Endothelial cell of umbilical vein (primary cell): Measurements from ENCODE around the gene FZR1. TPM values are rescaled to one million over a fixed set of nuclear protein-coding genes. Genes with fewer than 3 reads are reported as not detected.

Experiments
- BruUV-seq: library from RNA; stranded (reverse); fragments of 400-500 nt; replicated peaks from 2 replicates; lab custom pipeline; 2021; lab: Mats Ljungman, UMichigan
- CTCF ChIA-PET: fragments of 300-600, 350-600 bp; sonication (Branson Sonifier 250); formaldehyde crosslinking; loops from one replicate; lab custom pipeline; 2021; ENCODE audit warnings: antibody characterized with exemption, inconsistent platforms; lab: Charles Lee
- POLR2A ChIA-PET: fragments of 300-600, 350-600 bp; sonication (Branson Sonifier 250); formaldehyde crosslinking; loops from one replicate; lab custom pipeline; 2021; ENCODE audit warnings: antibody characterized with exemption, inconsistent platforms; lab: Charles Lee
- DNase-seq: peaks from one replicate; pipeline ENCODE4 v3.0.0-alpha.2; 2011; ENCODE audit warnings: low read depth, low spot score
- FAIRE-seq: peaks from 2 replicates; lab custom pipeline; 2011; peaks lifted over from hg19 to GRCh38; lab: Jason Lieb, UNC
- H2AFZ ChIP-seq: 2 replicates; pipeline ENCODE4 v1.6.0; 2012; ENCODE audit warnings: low read depth, low read length, control low read depth, inconsistent platforms
- H3K27ac ChIP-seq: 2 replicates; pipeline ENCODE4 v1.5.1; 2011; ENCODE audit warnings: low read depth, mild to moderate bottlenecking, control low read depth, low read length, moderate library complexity; ENCODE audit not compliant: insufficient read depth
- H3K27me3 ChIP-seq, 2 experiments: 2 replicates each; pipeline versions ENCODE4 v1.6.0 to v1.6.1; 2011; ENCODE audit warnings: low read length in 2 of 2, mixed read lengths in 1 of 2; ENCODE audit not compliant: control insufficient read depth in 2 of 2, insufficient read depth in 2 of 2
- H3K36me3 ChIP-seq, 2 experiments: 2 replicates in 1 of 2; 3 replicates in 1 of 2; pipeline ENCODE4 v1.5.1; 2011; ENCODE audit warnings: low read length in 2 of 2, mild to moderate bottlenecking in 1 of 2, moderate library complexity in 1 of 2; ENCODE audit not compliant: control insufficient read depth in 2 of 2, insufficient read depth in 2 of 2; ENCODE audit errors: extremely low read depth in 1 of 2
- H3K4me1 ChIP-seq: 3 replicates; pipeline ENCODE4 v1.5.1; 2011; ENCODE audit warnings: mild to moderate bottlenecking, low read length; ENCODE audit not compliant: control insufficient read depth, insufficient read depth; ENCODE audit errors: extremely low read depth
- H3K4me2 ChIP-seq: 2 replicates; pipeline ENCODE4 v1.6.1; 2011; ENCODE audit warnings: low read length, control low read depth, mixed read lengths; ENCODE audit not compliant: insufficient read depth
- H3K4me3 ChIP-seq, 3 experiments: fragments of 200-600 bp in 1 of 3; sonication (generic), shearing (Covaris generic) in 1 of 3; replicated peaks in 1 of 3; 2 replicates each; pipeline ENCODE4 v1.5.1; 2011 to 2016; ENCODE audit warnings: control low read depth in 3 of 3, low read length in 3 of 3, mild to moderate bottlenecking in 2 of 3, inconsistent platforms in 1 of 3, low read depth in 1 of 3, moderate library complexity in 1 of 3; ENCODE audit not compliant: insufficient read depth in 1 of 3
- H3K79me2 ChIP-seq: 2 replicates; pipeline ENCODE4 v1.6.0; 2012; ENCODE audit warnings: low read length, inconsistent platforms; ENCODE audit not compliant: control insufficient read depth, insufficient read depth
- H3K9ac ChIP-seq: replicated peaks from 2 replicates; pipeline ENCODE3; 2011; ENCODE audit warnings: low read length, control low read depth; ENCODE audit not compliant: insufficient read depth; ENCODE audit errors: extremely low read depth
- H3K9me1 ChIP-seq: replicated peaks from 3 replicates; pipeline ENCODE4 v1.6.0; 2011; ENCODE audit warnings: mild to moderate bottlenecking, low read length; ENCODE audit not compliant: control insufficient read depth, insufficient read depth; ENCODE audit errors: extremely low read depth
- H3K9me3 ChIP-seq: replicated peaks from 2 replicates; pipeline ENCODE4 v1.5.1; 2012; ENCODE audit warnings: low read length, inconsistent platforms; ENCODE audit not compliant: control insufficient read depth, insufficient read depth
- H4K20me1 ChIP-seq: replicated peaks from 2 replicates; pipeline ENCODE3; 2011; ENCODE audit warnings: mild to moderate bottlenecking, low read length; ENCODE audit not compliant: control insufficient read depth, insufficient read depth; ENCODE audit errors: extremely low read depth
- EZH2 ChIP-seq: IDR thresholded peaks from 2 replicates; pipeline ENCODE4 v1.6.1; 2012; ENCODE audit warnings: borderline replicate concordance, low read depth, mild to moderate bottlenecking, moderate library complexity, low read length, inconsistent platforms; ENCODE audit not compliant: severe bottlenecking
- FOS ChIP-seq: IDR thresholded peaks from 2 replicates; pipeline ENCODE4 v1.6.1; 2011; ENCODE audit warnings: mild to moderate bottlenecking, low read length, moderate library complexity, borderline replicate concordance; ENCODE audit not compliant: insufficient read depth
- GATA2 ChIP-seq: IDR thresholded peaks from 2 replicates; pipeline ENCODE4 v1.7.0; 2011; ENCODE audit warnings: low read depth, mild to moderate bottlenecking, moderate library complexity, mixed read lengths, low read length; ENCODE audit not compliant: insufficient read length, insufficient read depth
- JUN ChIP-seq: IDR thresholded peaks from 2 replicates; pipeline ENCODE4 v1.6.1; 2011; ENCODE audit warnings: borderline replicate concordance, low read depth; ENCODE audit not compliant: insufficient read length, insufficient read depth
- MYC ChIP-seq: IDR thresholded peaks from one replicate; pipeline ENCODE4 v1.6.1; 2011; ENCODE audit warnings: mild to moderate bottlenecking, low read depth, low read length
- POLR2A ChIP-seq: IDR thresholded peaks from 2 replicates; pipeline ENCODE4 v1.6.1; 2012; ENCODE audit warnings: low read depth, mild to moderate bottlenecking, control low read depth, low read length
- POLR2AphosphoS5 ChIP-seq: IDR thresholded peaks from 2 replicates; pipeline ENCODE4 v1.6.1; 2012; ENCODE audit warnings: low read depth, mild to moderate bottlenecking, control low read depth, low read length, moderate library complexity; ENCODE audit not compliant: insufficient read depth
- dilution Hi-C: fragments of 300-500 bp; cut with MboI; formaldehyde crosslinking; loops from one replicate; pipeline ENCODE4 v1.15.0; 2019; ENCODE audit warnings: low sequenced_read_pairs; ENCODE audit not compliant: extremely low pct_ligation_motif_present
- intact Hi-C: fragments of 100-400 bp; cut with micrococcal nuclease; formaldehyde crosslinking; loops from one replicate; pipeline ENCODE4 v1.10.0; 2022
- polyA plus RNA-seq, 4 experiments: library from polyadenylated mRNA; depleted of rRNA in 3 of 4; stranded (reverse) in 3 of 4; unstranded in 1 of 4; fragments of >200 nt; gene quantifications; 2 replicates each; pipeline versions ENCODE4 v1.2.1 to v1.2.3, GENCODE V29; 2011 to 2012; ENCODE audit warnings: missing spikeins in 1 of 4
- total RNA-seq: library from RNA; stranded (reverse); gene quantifications from 2 replicates; pipeline ENCODE4 v1.2.3, GENCODE V29; 2021
- TF ChIP-seq, protein P1 (sequence below): IDR thresholded peaks from 2 replicates; pipeline ENCODE4 v1.6.1; 2011; ENCODE audit not compliant: insufficient read depth, insufficient read length
- TF ChIP-seq, protein P2 (sequence below), 2 donors: IDR thresholded peaks; 1 replicate in 1 of 2; 2 replicates in 1 of 2; pipeline ENCODE4 v1.5.1; 2011; ENCODE audit warnings: low read length in 2 of 2, mild to moderate bottlenecking in 2 of 2, moderate library complexity in 2 of 2, control low read depth in 1 of 2, inconsistent platforms in 1 of 2, low read depth in 1 of 2; ENCODE audit not compliant: insufficient read depth in 1 of 2; ENCODE audit errors: extremely low read depth in 1 of 2

FZR1 gene
- total and polyA plus RNA-seq, 2 donors (not counting 3 experiments of a cell fraction or from before 2014, with no cell fraction given) = 35.9 to 60.4 TPM

DNA sequence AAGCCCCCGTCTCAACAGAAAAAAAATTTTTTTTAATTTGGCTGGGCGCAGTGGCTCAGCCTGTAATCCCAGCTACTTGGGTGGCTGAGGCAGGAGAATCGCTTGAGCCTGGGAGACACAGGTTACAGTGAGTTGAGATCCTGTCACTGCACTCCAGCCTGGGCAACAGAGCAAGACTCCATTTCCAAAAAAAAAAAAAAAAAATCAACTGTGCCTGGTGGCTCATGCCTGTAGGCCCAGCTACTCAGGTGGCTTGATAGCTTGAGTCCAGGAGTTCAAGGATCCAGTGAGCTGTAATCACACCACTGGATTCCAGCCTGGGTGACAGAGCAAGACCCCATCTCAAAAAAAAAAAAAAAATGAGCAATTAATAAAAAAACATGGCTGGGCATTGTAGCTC lies 4.3 kb upstream of the FZR1 start:
- no peak overlapping the region for H3K4me3 ChIP-seq
- no TSS peak for BruUV-seq
- H3K9ac ChIP-seq = no peak overlapping the region
- no peak for DNase-seq
- no peak overlapping the region for H3K27ac ChIP-seq
- H3K36me3 ChIP-seq = peaks cover 0 to 1% of the 10 kb centered on the region in 2 experiments
- H2AFZ ChIP-seq = no peak overlapping the region
- H3K9me1 ChIP-seq = no peaks in the 10 kb centered on the region
- H4K20me1 ChIP-seq = no peaks in the 10 kb centered on the region
- H3K9me3 ChIP-seq = no peaks in the 10 kb centered on the region
- no peaks in the 10 kb centered on the region for H3K27me3 ChIP-seq
- FAIRE-seq = no peak
- CTCF ChIA-PET = interaction anchor here (1.1 kb wide), 1 partner anchor 9 kb away, joined by 3 read pairs; no protein-coding TSS in a partner anchor
- H3K4me1 ChIP-seq = peaks cover 11% of the 10 kb centered on the region
- POLR2A ChIA-PET = no interaction called here
- dilution Hi-C loops = no loop called here
- peaks cover 34% of the 10 kb centered on the region for H3K79me2 ChIP-seq
- TF ChIP-seq JUN (no peak), MYC (no peak), GATA2 (no peak), POLR2A (no peak), EZH2 (no peak), FOS (no peak), POLR2AphosphoS5 (no peak)
- TF ChIP-seq, protein P1, sequence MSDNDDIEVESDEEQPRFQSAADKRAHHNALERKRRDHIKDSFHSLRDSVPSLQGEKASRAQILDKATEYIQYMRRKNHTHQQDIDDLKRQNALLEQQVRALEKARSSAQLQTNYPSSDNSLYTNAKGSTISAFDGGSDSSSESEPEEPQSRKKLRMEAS = no peak
- TF ChIP-seq, protein P2, sequence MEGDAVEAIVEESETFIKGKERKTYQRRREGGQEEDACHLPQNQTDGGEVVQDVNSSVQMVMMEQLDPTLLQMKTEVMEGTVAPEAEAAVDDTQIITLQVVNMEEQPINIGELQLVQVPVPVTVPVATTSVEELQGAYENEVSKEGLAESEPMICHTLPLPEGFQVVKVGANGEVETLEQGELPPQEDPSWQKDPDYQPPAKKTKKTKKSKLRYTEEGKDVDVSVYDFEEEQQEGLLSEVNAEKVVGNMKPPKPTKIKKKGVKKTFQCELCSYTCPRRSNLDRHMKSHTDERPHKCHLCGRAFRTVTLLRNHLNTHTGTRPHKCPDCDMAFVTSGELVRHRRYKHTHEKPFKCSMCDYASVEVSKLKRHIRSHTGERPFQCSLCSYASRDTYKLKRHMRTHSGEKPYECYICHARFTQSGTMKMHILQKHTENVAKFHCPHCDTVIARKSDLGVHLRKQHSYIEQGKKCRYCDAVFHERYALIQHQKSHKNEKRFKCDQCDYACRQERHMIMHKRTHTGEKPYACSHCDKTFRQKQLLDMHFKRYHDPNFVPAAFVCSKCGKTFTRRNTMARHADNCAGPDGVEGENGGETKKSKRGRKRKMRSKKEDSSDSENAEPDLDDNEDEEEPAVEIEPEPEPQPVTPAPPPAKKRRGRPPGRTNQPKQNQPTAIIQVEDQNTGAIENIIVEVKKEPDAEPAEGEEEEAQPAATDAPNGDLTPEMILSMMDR (IDR thresholded peaks at IDR 0.05; ENCODE audit: extremely low read depth in 1 of 2, insufficient read depth in 1 of 2, low read depth in 1 of 2, low read length in 2 of 2) = no peak
- intact Hi-C loops = no loop called here
- no peak overlapping the region for H3K4me2 ChIP-seq
